ENCODE measurements around the gene IL1RAPL1. TPM values are rescaled to one million over a fixed set of nuclear protein-coding genes. Genes with fewer than 3 reads are reported as not detected.

The IL1RAPL1 gene
- total RNA-seq, 4 donors from 2014 or later = 0.13 TPM; not detected in 3

- Histone ChIP-seq H3K27me3 (no peaks in the 10 kb centered on the region), H3K27ac (no peak overlapping the region), H3K36me3 (no peaks in the 10 kb centered on the region), H3K9me3 (no peaks in the 10 kb centered on the region), H3K4me3 (no peak overlapping the region), H3K4me1 (no peaks in the 10 kb centered on the region)
- TF ChIP-seq POLR2A (IDR thresholded peaks at IDR 0.05) (no peak), EP300 (IDR thresholded peaks at IDR 0.05) (no peak), CTCF (IDR thresholded peaks at IDR 0.05) (no peak), POLR2AphosphoS5 (IDR thresholded peaks at IDR 0.05) (no peak)
- WGBS = 39% methylated on average over 1 of the region's 1 CpG
- DNase-seq (ENCODE audit: low spot score in 2 of 2) = no peak
Measured at GRCh38 chrX:29724316-29724715, 1137.1 kb downstream of the IL1RAPL1 start.

- TF ChIP-seq POLR2AphosphoS5 (IDR thresholded peaks at IDR 0.05) = no peak
- TF ChIP-seq CTCF (IDR thresholded peaks at IDR 0.05) = no peak
- no peak for TF ChIP-seq EP300 (IDR thresholded peaks at IDR 0.05)
- no peak for TF ChIP-seq POLR2A (IDR thresholded peaks at IDR 0.05)
- H3K27me3 ChIP-seq = no peaks in the 10 kb centered on the region
- H3K9me3 ChIP-seq = no peaks in the 10 kb centered on the region
- no peak for DNase-seq (ENCODE audit: low spot score in 2 of 2)
- no peak overlapping the region for H3K4me3 ChIP-seq
- H3K4me1 ChIP-seq = no peaks in the 10 kb centered on the region
- no peak overlapping the region for H3K27ac ChIP-seq
- no peaks in the 10 kb centered on the region for H3K36me3 ChIP-seq
- 66% methylated on average over 2 of the region's 2 CpGs for WGBS
Measured at GRCh38 chrX:29726811-29727210, 1139.6 kb downstream of the IL1RAPL1 start.

- 92% methylated on average over 2 of the region's 2 CpGs for WGBS
- Histone ChIP-seq H3K4me3 (no peak overlapping the region), H3K27ac (no peak overlapping the region), H3K4me1 (no peaks in the 10 kb centered on the region), H3K36me3 (no peaks in the 10 kb centered on the region), H3K27me3 (no peaks in the 10 kb centered on the region), H3K9me3 (no peaks in the 10 kb centered on the region)
- DNase-seq (ENCODE audit: low spot score in 2 of 2) = no peak
- TF ChIP-seq POLR2A (IDR thresholded peaks at IDR 0.05) = no peak
- TF ChIP-seq CTCF (IDR thresholded peaks at IDR 0.05) = no peak
- no peak for TF ChIP-seq POLR2AphosphoS5 (IDR thresholded peaks at IDR 0.05)
- TF ChIP-seq EP300 (IDR thresholded peaks at IDR 0.05) = no peak
Measured at GRCh38 chrX:29728639-29729038, 1141.4 kb downstream of the IL1RAPL1 start.

GRCh38 chrX:29744966-29745365 is 1157.7 kb downstream of the IL1RAPL1 start:
- TF ChIP-seq CTCF (IDR thresholded peaks at IDR 0.05) = no peak
- TF ChIP-seq EP300 (IDR thresholded peaks at IDR 0.05) = no peak
- TF ChIP-seq POLR2AphosphoS5 (IDR thresholded peaks at IDR 0.05) = no peak
- TF ChIP-seq POLR2A (IDR thresholded peaks at IDR 0.05) = no peak
- no peak for DNase-seq (ENCODE audit: low spot score in 2 of 2)
- Histone ChIP-seq H3K36me3 (no peaks in the 10 kb centered on the region), H3K27ac (no peak overlapping the region), H3K4me1 (no peaks in the 10 kb centered on the region), H3K9me3 (no peaks in the 10 kb centered on the region), H3K4me3 (no peak overlapping the region), H3K27me3 (no peaks in the 10 kb centered on the region)
- 90% methylated on average over 2 of the region's 2 CpGs for WGBS

- 67% methylated on average over 4 of the region's 4 CpGs for WGBS
- H3K27me3 ChIP-seq = no peaks in the 10 kb centered on the region
- H3K9me3 ChIP-seq = no peaks in the 10 kb centered on the region
- no peak overlapping the region for H3K27ac ChIP-seq
- no peak overlapping the region for H3K4me3 ChIP-seq
- no peak for DNase-seq (ENCODE audit: low spot score in 2 of 2)
- TF ChIP-seq POLR2AphosphoS5 (IDR thresholded peaks at IDR 0.05) = no peak
- no peak for TF ChIP-seq CTCF (IDR thresholded peaks at IDR 0.05)
- TF ChIP-seq EP300 (IDR thresholded peaks at IDR 0.05) = no peak
- no peak for TF ChIP-seq POLR2A (IDR thresholded peaks at IDR 0.05)
- H3K4me1 ChIP-seq = no peaks in the 10 kb centered on the region
- no peaks in the 10 kb centered on the region for H3K36me3 ChIP-seq
Measured at GRCh38 chrX:29746326-29746725, 1159.1 kb downstream of the IL1RAPL1 start.

All from suprapubic skin (tissue), 4 donors.